GM12864 (cell line): ENCODE data around the gene SKAP1.

ENCODE experiments used
- DNase-seq: peaks from one replicate; pipeline ENCODE4 v3.0.0-alpha.2; 2011; ENCODE audit warnings: low read depth
- H3K4me3 ChIP-seq: 2 replicates; pipeline ENCODE4 v1.5.1; 2011; ENCODE audit warnings: mild to moderate bottlenecking, low read depth, low read length, control low read depth
- CTCF ChIP-seq: IDR thresholded peaks from 2 replicates; pipeline ENCODE4 v1.5.1; 2011; ENCODE audit warnings: low read depth, mild to moderate bottlenecking, moderate library complexity, low read length, control low read depth, inconsistent platforms; ENCODE audit errors: missing control alignments

The SKAP1 gene

GRCh38 chr17:48177816-48178215 is 252.2 kb downstream of the SKAP1 start:
- no peak for TF ChIP-seq CTCF
- H3K4me3 ChIP-seq: no peak overlapping the region
- DNase-seq: no peak

GRCh38 chr17:48176471-48176855 is 253.6 kb downstream of the SKAP1 start:
- no peak overlapping the region for H3K4me3 ChIP-seq
- TF ChIP-seq CTCF: no peak
- no peak for DNase-seq

- TF ChIP-seq CTCF: no peak
- DNase-seq: no peak
- H3K4me3 ChIP-seq: no peak overlapping the region
Measured at GRCh38 chr17:48175692-48176470, 254.1 kb downstream of the SKAP1 start.

GRCh38 chr17:48174833-48175523 is 255.0 kb downstream of the SKAP1 start:
- DNase-seq: no peak
- H3K4me3 ChIP-seq: no peak overlapping the region
- TF ChIP-seq CTCF: no peak

GRCh38 chr17:48173191-48173984 is 256.6 kb downstream of the SKAP1 start:
- TF ChIP-seq CTCF: no peak
- no peak for DNase-seq

GRCh38 chr17:48169926-48170325 is 260.1 kb downstream of the SKAP1 start:
- DNase-seq: no peak
- H3K4me3 ChIP-seq: no peak overlapping the region
- TF ChIP-seq CTCF: no peak

More at GRCh38 chr17:48173191-48173984, 256.6 kb downstream of the SKAP1 start:
- no peak overlapping the region for H3K4me3 ChIP-seq
